ENCODE data around the gene SLC2A11. TPM values are rescaled to one million over a fixed set of nuclear protein-coding genes. Genes with fewer than 3 reads are reported as not detected.

Gene SLC2A11
- total and polyA plus RNA-seq, 10 of the 15 experiments (the other 5 are each of a cell fraction or from before 2014, with no cell fraction given): 0.98 to 18.3 (median 8.6) TPM

GRCh38 chr22:23838681-23839468 is 18.8 kb upstream of the SLC2A11 start, which contains the start of gene DERL3 (continued):
- TF ChIP-seq TARDBP (IDR thresholded peaks at IDR 0.05; ENCODE audit: borderline replicate concordance) (no peak), ESRRA (IDR thresholded peaks at IDR 0.05; ENCODE audit: low read length) (no peak), CEBPZ (IDR thresholded peaks at IDR 0.05; ENCODE audit: low read depth, low read length) (peak; percentile 81), TBL1XR1 (IDR thresholded peaks at IDR 0.05; ENCODE audit: low read depth, low read length) (peak; percentile 52; the same call in 1 of the 2 replicates), KAT2A (conservative IDR thresholded peaks at IDR 0.05; ENCODE audit: control insufficient read depth, low read depth, low read length) (no peak), BACH1 (IDR thresholded peaks at IDR 0.05; ENCODE audit: borderline replicate concordance) (peak; percentile 85), IKZF2 (IDR thresholded peaks at IDR 0.05) (no peak; a peak in 1 of 4 replicates), NR2C2 (IDR thresholded peaks at IDR 0.05; ENCODE audit: borderline replicate concordance, control insufficient read depth, insufficient read length, low read depth) (no peak), ZBTB11 (CRISPR knock-in tag; IDR thresholded peaks at IDR 0.05) (no peak), MLLT1 (IDR thresholded peaks at IDR 0.05) (peak; percentile 66; the same call in 1 of the 2 replicates), BMI1 (IDR thresholded peaks at IDR 0.05; ENCODE audit: borderline replicate concordance) (peak; percentile 97), NFYB (IDR thresholded peaks at IDR 0.05; ENCODE audit: insufficient read depth, low read depth, low read length) (peak; percentile 95), RELA (IDR thresholded peaks at IDR 0.05; ENCODE audit: borderline replicate concordance, partially characterized antibody) (no peak), SMARCA5 (IDR thresholded peaks at IDR 0.05) (no peak), NRF1 (conservative IDR thresholded peaks at IDR 0.05; ENCODE audit: low read depth, low read length) (peak; percentile 31), ATF2 (IDR thresholded peaks at IDR 0.05; ENCODE audit: low read length) (no peak), RCOR1 (conservative IDR thresholded peaks at IDR 0.05; ENCODE audit: low read depth, low read length) (peak; percentile 82; the same call in 1 of the 2 replicates), SP1 (IDR thresholded peaks at IDR 0.05; ENCODE audit: low read depth, low read length) (peak; percentile 98), IRF5 (IDR thresholded peaks at IDR 0.05; ENCODE audit: borderline replicate concordance) (no peak)

Measured in GM12878 (cell line).